ENCODE measurements around the gene ZNF385B.
A peak's percentile ranks its signal among the peaks of the same experiment; 100 is the strongest.

ZNF385B gene

GRCh38 chr2:179442206-179442605 lies 419.2 kb downstream of the ZNF385B start:
- no peak for TF ChIP-seq CTCF (conservative IDR thresholded peaks at IDR 0.05)
- peak overlapping the region; percentile 47 for H3K27ac ChIP-seq

- H3K27ac ChIP-seq, result peak overlapping the region; percentile 6; the same call in 1 of the 2 replicates
- no peak for TF ChIP-seq CTCF (conservative IDR thresholded peaks at IDR 0.05)
Observed at GRCh38 chr2:179441551-179441950, 419.9 kb downstream of the ZNF385B start.

GRCh38 chr2:179440642-179441251 lies 420.7 kb downstream of the ZNF385B start:
- no peak overlapping the region for H3K27ac ChIP-seq
- TF ChIP-seq CTCF (conservative IDR thresholded peaks at IDR 0.05), result peak; percentile 79

GRCh38 chr2:179438654-179439053 lies 422.8 kb downstream of the ZNF385B start:
- no peak for TF ChIP-seq CTCF (conservative IDR thresholded peaks at IDR 0.05)
- H3K27ac ChIP-seq, result no peak overlapping the region

- no peak for TF ChIP-seq CTCF (conservative IDR thresholded peaks at IDR 0.05)
- H3K27ac ChIP-seq, result no peak overlapping the region
Observed at GRCh38 chr2:179437430-179437829, 424.0 kb downstream of the ZNF385B start.

- no peak overlapping the region for H3K27ac ChIP-seq
- no peak for TF ChIP-seq CTCF (conservative IDR thresholded peaks at IDR 0.05)
Observed at GRCh38 chr2:179435566-179435965, 425.8 kb downstream of the ZNF385B start.

DNA sequence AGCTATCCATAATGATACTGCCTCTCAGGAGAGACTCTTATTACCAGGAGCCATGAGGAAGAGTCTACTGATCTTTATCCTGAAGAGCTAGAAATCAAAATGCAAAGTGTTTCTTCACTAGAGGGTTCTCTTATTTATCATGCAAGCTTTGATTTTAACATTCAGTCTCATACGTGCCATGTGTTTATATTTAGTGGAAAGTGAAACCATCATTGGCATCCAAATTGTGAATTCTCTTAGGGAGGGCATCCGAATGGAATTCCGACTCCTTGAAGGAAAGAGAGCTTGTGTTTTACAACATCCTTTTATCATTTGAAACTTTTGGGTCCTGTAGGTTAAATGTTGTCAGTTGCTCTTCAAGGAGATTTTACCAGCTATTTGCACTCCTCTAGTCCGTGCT lies 426.4 kb downstream of the ZNF385B start:
- no peak overlapping the region for H3K27ac ChIP-seq
- TF ChIP-seq CTCF (conservative IDR thresholded peaks at IDR 0.05), result no peak

Measured in VCaP (cell line).